SK-N-SH (cell line): ENCODE results near the gene NCOA5. TPM values are rescaled to one million over a fixed set of nuclear protein-coding genes. Genes with fewer than 3 reads are reported as not detected.

Experiments
- CTCF ChIA-PET: fragments of 300-600, 350-600 bp; formaldehyde crosslinking; extraction: SDS; loops from one replicate; lab custom pipeline; 2021; lab: Yijun Ruan, JAX
- POLR2A ChIA-PET: fragments of 350-600 bp; sonication (Branson Sonifier 250); formaldehyde crosslinking; extraction: SDS; loops from one replicate; lab custom pipeline; 2020; ENCODE audit warnings: antibody characterized with exemption, inconsistent platforms; lab: Yijun Ruan, JAX
- DNase-seq: peaks from one replicate; pipeline ENCODE4 v3.0.0; 2012
- H2AFZ ChIP-seq: fragments of 200-600 bp; sonication (generic); 2 replicates; pipeline ENCODE4 v1.8.1; 2016; ENCODE audit warnings: antibody characterized with exemption, mild to moderate bottlenecking, low read depth
- H3F3A ChIP-seq: fragments of 200-600 bp; sonication (generic); replicated peaks from 2 replicates; pipeline ENCODE3; 2016; ENCODE audit warnings: antibody characterized with exemption, mild to moderate bottlenecking; ENCODE audit not compliant: insufficient read depth
- H3K27ac ChIP-seq, 2 experiments: fragments of 200-500 bp in 1 of 2; fragments of 200-600 bp in 1 of 2; sonication (Bioruptor generic) in 1 of 2; sonication (generic), shearing (Covaris generic) in 1 of 2; 2 replicates each; pipeline versions ENCODE4 v1.5.1 to v1.6.1; 2014 to 2016; ENCODE audit warnings: low read depth in 2 of 2, inconsistent platforms in 1 of 2, low read length in 1 of 2, mild to moderate bottlenecking in 1 of 2, mixed read lengths in 1 of 2
- H3K27me3 ChIP-seq: fragments of 200-600 bp; sonication (generic), shearing (Covaris generic); 2 replicates; pipeline ENCODE4 v1.6.1; 2016; ENCODE audit warnings: mixed run types; ENCODE audit not compliant: insufficient read depth
- H3K36me3 ChIP-seq, 2 experiments: fragments of 200-500 bp in 1 of 2; fragments of 200-600 bp in 1 of 2; sonication (Bioruptor generic) in 1 of 2; sonication (generic) in 1 of 2; replicated peaks in 1 of 2; 2 replicates each; pipeline versions ENCODE3 to v1.5.1; 2014 to 2016; ENCODE audit warnings: low read length in 1 of 2, mild to moderate bottlenecking in 1 of 2; ENCODE audit not compliant: insufficient read depth in 2 of 2, control insufficient read depth in 1 of 2
- H3K4me1 ChIP-seq, 2 experiments: fragments of 200-500 bp in 1 of 2; fragments of 200-600 bp in 1 of 2; sonication (Bioruptor generic) in 1 of 2; sonication (generic), shearing (Covaris generic) in 1 of 2; 2 replicates each; pipeline versions ENCODE4 v1.5.1 to v1.6.1; 2014 to 2016; ENCODE audit warnings: low read depth in 1 of 2, low read length in 1 of 2, mixed run types in 1 of 2; ENCODE audit not compliant: insufficient read depth in 2 of 2, control insufficient read depth in 1 of 2
- H3K4me2 ChIP-seq: fragments of 200-600 bp; sonication (generic), shearing (Covaris generic); 2 replicates; pipeline ENCODE4 v1.6.1; 2017; ENCODE audit warnings: mixed run types
- H3K4me3 ChIP-seq, 2 experiments: fragments of 200-500 bp in 1 of 2; fragments of 200-600 bp in 1 of 2; sonication (Bioruptor generic) in 1 of 2; sonication (generic), shearing (Covaris generic) in 1 of 2; 2 replicates each; pipeline versions ENCODE4 v1.5.1 to v1.8.1; 2014 to 2016; ENCODE audit warnings: low read depth in 2 of 2, inconsistent platforms in 1 of 2, low read length in 1 of 2, mild to moderate bottlenecking in 1 of 2, mixed read lengths in 1 of 2, moderate library complexity in 1 of 2
- H3K79me2 ChIP-seq: fragments of 200-600 bp; sonication (generic); 2 replicates; pipeline ENCODE4 v1.8.1; 2017; ENCODE audit warnings: mild to moderate bottlenecking; ENCODE audit not compliant: insufficient read depth
- H3K9ac ChIP-seq: fragments of 200-600 bp; sonication (generic); 2 replicates; pipeline ENCODE4 v1.6.1; 2017; ENCODE audit warnings: mixed run types
- H3K9me2 ChIP-seq: fragments of 200-600 bp; sonication (generic); 2 replicates; pipeline ENCODE4 v1.6.1; 2017; ENCODE audit warnings: mixed run types
- H3K9me3 ChIP-seq: fragments of 200-600 bp; sonication (generic); 2 replicates; pipeline ENCODE4 v1.6.1; 2017; ENCODE audit warnings: mixed run types, mild to moderate bottlenecking, moderate library complexity
- H4K20me1 ChIP-seq: fragments of 200-600 bp; sonication (generic); 2 replicates; pipeline ENCODE4 v1.6.1; 2017; ENCODE audit warnings: mild to moderate bottlenecking, mixed run types; ENCODE audit not compliant: insufficient read depth
- CTCF ChIP-seq: fragments of 200-600 bp; sonication (generic); IDR thresholded peaks from 2 replicates; pipeline ENCODE4 v1.6.1; 2017; ENCODE audit warnings: antibody characterized with exemption, mild to moderate bottlenecking, moderate library complexity
- MAX ChIP-seq: IDR thresholded peaks from 2 replicates; pipeline ENCODE4 v1.4.0; 2012; ENCODE audit warnings: low read depth
- MEF2A ChIP-seq: IDR thresholded peaks from 2 replicates; pipeline ENCODE4 v1.4.0; 2012; ENCODE audit warnings: low read depth, borderline replicate concordance
- RFX5 ChIP-seq: IDR thresholded peaks from 2 replicates; pipeline ENCODE4 v1.6.1; 2012; ENCODE audit warnings: mild to moderate bottlenecking, improper control_type of control experiment, low read length
- TAF1 ChIP-seq: IDR thresholded peaks from 2 replicates; pipeline ENCODE4 v1.6.1; 2012; ENCODE audit warnings: low read depth, mild to moderate bottlenecking, low read length, moderate library complexity, borderline replicate concordance
- USF2 ChIP-seq: fragments of 150-350 bp; IDR thresholded peaks from 2 replicates; pipeline ENCODE4 v1.6.1; 2017; ENCODE audit warnings: antibody characterized with exemption, low read length, low read depth, borderline replicate concordance
- WGBS: methylation state at CpG from one replicate; pipeline ENCODE4 v1.1.6; 2017; ENCODE audit warnings: low lambda C conversion rate; 5-methylcytosine and 5-hydroxymethylcytosine counted together
- polyA plus RNA-seq, 3 experiments: library from polyadenylated mRNA; depleted of rRNA; stranded (reverse); fragments of >200 nt; gene quantifications; 2 replicates each; pipeline ENCODE4 v1.2.3, GENCODE V29; 2012
- TF ChIP-seq, protein P1 (sequence below): IDR thresholded peaks from 2 replicates; pipeline ENCODE4 v1.4.0; 2012; ENCODE audit warnings: low read depth, borderline replicate concordance

NCOA5 gene
- polyA plus RNA-seq, 1 of the 3 experiments (the other 2 are of a cell fraction) = 20.4 TPM

DNA sequence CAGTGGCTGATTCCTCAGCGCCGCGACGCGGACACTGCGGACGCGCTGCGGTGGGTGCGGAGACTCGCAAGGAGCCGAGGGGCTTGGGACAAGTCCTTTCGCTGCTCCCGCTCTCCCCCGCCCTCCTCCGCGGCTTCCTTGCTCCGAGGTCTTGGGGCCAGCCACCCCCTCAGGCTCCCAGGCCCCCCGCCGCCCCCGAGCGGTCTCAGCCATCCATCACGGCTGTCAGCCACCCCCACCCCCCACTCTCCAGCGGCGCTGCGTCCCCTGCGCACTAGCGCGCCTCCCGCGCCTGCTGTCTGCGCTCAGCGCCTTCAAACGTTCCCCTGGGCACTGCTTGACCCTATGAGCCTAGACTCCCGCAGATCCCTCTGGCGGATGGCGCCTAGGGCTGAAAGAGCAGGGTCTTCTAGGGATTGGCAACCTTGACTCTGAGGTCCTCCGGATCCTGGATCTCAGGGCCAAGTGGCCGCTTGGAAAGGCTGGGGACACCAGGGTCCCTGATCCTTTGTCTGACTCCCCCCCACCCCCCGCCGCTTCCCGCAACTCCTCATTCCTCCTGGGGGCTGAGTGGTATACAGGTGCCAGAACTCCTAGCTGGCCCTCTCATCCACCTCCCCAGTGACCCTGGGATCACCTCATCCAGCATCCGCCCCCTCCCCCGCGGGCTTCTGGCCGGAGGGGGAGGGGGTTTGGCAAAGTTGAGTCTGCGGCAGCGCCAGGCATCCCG lies 59.3 kb downstream of the NCOA5 start:
- POLR2A ChIA-PET = interaction anchor here (1.0 kb wide), 1 partner anchor 121 kb away, joined by 3 read pairs; no protein-coding TSS in a partner anchor

More for the DNA sequence above, 59.3 kb downstream of the NCOA5 start:
- H3K27ac ChIP-seq = no peak overlapping the region
- no peaks in the 10 kb centered on the region for H3K36me3 ChIP-seq
- CTCF ChIA-PET = interaction anchor here (0.6 to 4.9 kb wide), 5 partner anchors 17 to 661 kb away, joined by 3 to 43 read pairs (median 4); no protein-coding TSS in a partner anchor
- peaks cover 13% of the 10 kb centered on the region for H4K20me1 ChIP-seq
- peaks cover 0 to 11% of the 10 kb centered on the region in 2 experiments; a peak in 1 of 4 replicates for H3K4me1 ChIP-seq
- H3K27me3 ChIP-seq = peaks cover 41% of the 10 kb centered on the region
- no peak overlapping the region for H3K4me2 ChIP-seq
- no peak overlapping the region for H3K4me3 ChIP-seq
- WGBS = 8% methylated on average over 27 of the region's 49 CpGs
- DNase-seq = peak; percentile 63
- H3K79me2 ChIP-seq = no peaks in the 10 kb centered on the region
- TF ChIP-seq TAF1 (no peak), MAX (no peak), CTCF (no peak), MEF2A (no peak), USF2 (no peak), RFX5 (no peak)
- TF ChIP-seq, protein P1, sequence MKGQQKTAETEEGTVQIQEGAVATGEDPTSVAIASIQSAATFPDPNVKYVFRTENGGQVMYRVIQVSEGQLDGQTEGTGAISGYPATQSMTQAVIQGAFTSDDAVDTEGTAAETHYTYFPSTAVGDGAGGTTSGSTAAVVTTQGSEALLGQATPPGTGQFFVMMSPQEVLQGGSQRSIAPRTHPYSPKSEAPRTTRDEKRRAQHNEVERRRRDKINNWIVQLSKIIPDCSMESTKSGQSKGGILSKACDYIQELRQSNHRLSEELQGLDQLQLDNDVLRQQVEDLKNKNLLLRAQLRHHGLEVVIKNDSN = no peak
- H3F3A ChIP-seq = no peaks in the 10 kb centered on the region
- H3K9me3 ChIP-seq = no peaks in the 10 kb centered on the region
- H3K9ac ChIP-seq = no peak overlapping the region
- no peak overlapping the region for H2AFZ ChIP-seq
- no peaks in the 10 kb centered on the region for H3K9me2 ChIP-seq
